ENCODE results near the gene MYOM3. TPM values are rescaled to one million over a fixed set of nuclear protein-coding genes. Genes with fewer than 3 reads are reported as not detected.

The MYOM3 gene
- total and polyA plus RNA-seq, 2 of the 4 experiments (the other 2 are of a cell fraction), result 0.03 TPM; not detected in 1

Other genes starting within 250 kb of the MYOM3 start
- 2.8 and 2.9 TPM in 2 replicates for gene FUCA1, start 243.8 kb downstream of the MYOM3 start, total RNA-seq (2012; rRNA removed)
- 2.5 and 3.5 TPM in 2 replicates for gene FUCA1, start 243.8 kb downstream of the MYOM3 start, polyA plus RNA-seq (2012; rRNA removed)
- gene CNR2, start 198.8 kb downstream of the MYOM3 start, total RNA-seq (2012; rRNA removed), result not detected in 2 replicates
- gene CNR2, start 198.8 kb downstream of the MYOM3 start, polyA plus RNA-seq (2012; rRNA removed), result not detected in 2 replicates
- gene PNRC2, start 152.3 kb downstream of the MYOM3 start, total RNA-seq (2012; rRNA removed), result 76.0 and 106 TPM in 2 replicates
- gene PNRC2, start 152.3 kb downstream of the MYOM3 start, polyA plus RNA-seq (2012; rRNA removed), result 40.3 and 50.6 TPM in 2 replicates
- gene SRSF10, start 131.8 kb downstream of the MYOM3 start, total RNA-seq (2012; rRNA removed), result 110 and 189 TPM in 2 replicates
- 76.2 and 90.1 TPM in 2 replicates for gene SRSF10, start 131.8 kb downstream of the MYOM3 start, polyA plus RNA-seq (2012; rRNA removed)
- not detected in 2 replicates for gene IL22RA1, start 31.0 kb upstream of the MYOM3 start, total RNA-seq (2012; rRNA removed)
- not detected in 2 replicates for gene IL22RA1, start 31.0 kb upstream of the MYOM3 start, polyA plus RNA-seq (2012; rRNA removed)
- gene IFNLR1, start 75.2 kb upstream of the MYOM3 start, total RNA-seq (2012; rRNA removed), result not detected in 2 replicates
- gene IFNLR1, start 75.2 kb upstream of the MYOM3 start, polyA plus RNA-seq (2012; rRNA removed), result not detected in 2 replicates
- gene GRHL3, start 207.2 kb upstream of the MYOM3 start, total RNA-seq (2012; rRNA removed), result not detected in 2 replicates
- not detected in 2 replicates for gene GRHL3, start 207.2 kb upstream of the MYOM3 start, polyA plus RNA-seq (2012; rRNA removed)